Mucosa of rectum (tissue), 2 donors: ENCODE measurements around the gene TBC1D20.
A peak's percentile ranks its signal among the peaks of the same experiment; 100 is the strongest.

ENCODE experiments used
- H3K27ac ChIP-seq, 2 donors: one replicate each; pipeline ENCODE4 v1.7.0; 2013; ENCODE audit warnings: inconsistent platforms in 2 of 2, low read depth in 2 of 2, low read length in 2 of 2
- H3K27me3 ChIP-seq, 2 donors: one replicate each; pipeline ENCODE4 v1.7.0; 2013; ENCODE audit warnings: low read length in 2 of 2; ENCODE audit not compliant: control insufficient read depth in 2 of 2, insufficient read depth in 2 of 2
- H3K36me3 ChIP-seq, 2 donors: one replicate each; pipeline ENCODE4 v1.7.0; 2013; ENCODE audit warnings: low read length in 2 of 2; ENCODE audit not compliant: control insufficient read depth in 2 of 2, insufficient read depth in 2 of 2
- H3K4me1 ChIP-seq, 2 donors: one replicate each; pipeline ENCODE4 v1.7.0; 2013; ENCODE audit warnings: low read length in 2 of 2, mild to moderate bottlenecking in 1 of 2; ENCODE audit not compliant: control insufficient read depth in 2 of 2, insufficient read depth in 2 of 2
- H3K4me3 ChIP-seq, 2 donors: one replicate each; pipeline ENCODE4 v1.7.0; 2013; ENCODE audit warnings: low read length in 2 of 2
- H3K9ac ChIP-seq, 2 donors: one replicate each; pipeline ENCODE4 v1.7.0; 2013; ENCODE audit warnings: low read length in 2 of 2, low read depth in 1 of 2, mild to moderate bottlenecking in 1 of 2
- H3K9me3 ChIP-seq, 2 donors: one replicate each; pipeline ENCODE4 v1.7.0; 2013; ENCODE audit warnings: low read length in 2 of 2; ENCODE audit not compliant: control insufficient read depth in 2 of 2
- donor health status: healthy.
- donor health status: Normal muscosa, but diverticular disease.

TBC1D20 gene

DNA sequence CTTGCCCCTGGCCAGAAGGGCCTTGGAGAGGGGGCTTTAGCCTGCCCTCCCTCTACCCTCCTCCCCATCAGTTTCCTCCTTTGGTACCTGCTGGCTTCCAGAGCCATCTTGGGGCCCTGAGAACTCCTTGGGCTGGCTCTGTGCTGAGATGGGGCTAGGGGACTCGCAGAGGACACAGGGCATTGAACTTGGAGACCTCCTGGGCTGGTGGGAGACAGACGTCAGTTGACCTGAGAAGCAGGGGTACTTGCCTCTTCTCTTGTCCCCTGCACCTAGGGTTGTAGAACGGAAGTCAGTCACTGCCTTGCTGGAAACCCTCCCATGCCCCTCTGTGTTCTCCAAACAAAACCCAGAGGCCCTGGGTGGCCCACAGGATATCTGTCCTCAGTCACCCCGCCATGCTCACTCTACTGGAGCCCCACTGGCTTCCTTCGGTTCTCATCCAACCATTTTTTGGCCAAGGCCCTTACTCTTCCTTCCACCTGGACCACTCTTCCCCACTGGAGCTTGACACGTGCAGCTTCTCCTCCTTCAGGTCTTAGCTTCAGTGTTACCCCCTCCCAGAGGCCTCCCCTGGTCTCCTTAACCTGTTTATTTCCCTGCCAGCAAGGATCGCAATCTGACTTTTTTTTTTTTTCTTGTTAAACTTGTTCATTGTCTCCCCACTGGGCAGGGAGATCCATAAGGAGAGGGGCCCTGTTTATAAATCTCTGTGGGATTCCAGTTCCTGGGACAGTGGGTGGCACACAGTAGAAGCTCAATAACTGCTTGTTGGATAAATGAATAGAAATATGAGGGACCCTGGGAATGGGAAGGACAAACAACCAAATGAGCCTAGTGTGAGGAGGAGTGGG, 53.3 kb downstream of the TBC1D20 start:
- Histone ChIP-seq H3K4me1 (peaks cover 24 to 28% of the 10 kb centered on the region in 2 donors), H3K27me3 (no peaks in the 10 kb centered on the region), H3K27ac (peak overlapping the region; percentile 92 to 95), H3K36me3 (peaks cover 19 to 26% of the 10 kb centered on the region in 2 donors), H3K9ac (peak overlapping the region; percentile 92 to 99), H3K4me3 (peak overlapping the region; percentile 93 to 99), H3K9me3 (no peaks in the 10 kb centered on the region)

DNA sequence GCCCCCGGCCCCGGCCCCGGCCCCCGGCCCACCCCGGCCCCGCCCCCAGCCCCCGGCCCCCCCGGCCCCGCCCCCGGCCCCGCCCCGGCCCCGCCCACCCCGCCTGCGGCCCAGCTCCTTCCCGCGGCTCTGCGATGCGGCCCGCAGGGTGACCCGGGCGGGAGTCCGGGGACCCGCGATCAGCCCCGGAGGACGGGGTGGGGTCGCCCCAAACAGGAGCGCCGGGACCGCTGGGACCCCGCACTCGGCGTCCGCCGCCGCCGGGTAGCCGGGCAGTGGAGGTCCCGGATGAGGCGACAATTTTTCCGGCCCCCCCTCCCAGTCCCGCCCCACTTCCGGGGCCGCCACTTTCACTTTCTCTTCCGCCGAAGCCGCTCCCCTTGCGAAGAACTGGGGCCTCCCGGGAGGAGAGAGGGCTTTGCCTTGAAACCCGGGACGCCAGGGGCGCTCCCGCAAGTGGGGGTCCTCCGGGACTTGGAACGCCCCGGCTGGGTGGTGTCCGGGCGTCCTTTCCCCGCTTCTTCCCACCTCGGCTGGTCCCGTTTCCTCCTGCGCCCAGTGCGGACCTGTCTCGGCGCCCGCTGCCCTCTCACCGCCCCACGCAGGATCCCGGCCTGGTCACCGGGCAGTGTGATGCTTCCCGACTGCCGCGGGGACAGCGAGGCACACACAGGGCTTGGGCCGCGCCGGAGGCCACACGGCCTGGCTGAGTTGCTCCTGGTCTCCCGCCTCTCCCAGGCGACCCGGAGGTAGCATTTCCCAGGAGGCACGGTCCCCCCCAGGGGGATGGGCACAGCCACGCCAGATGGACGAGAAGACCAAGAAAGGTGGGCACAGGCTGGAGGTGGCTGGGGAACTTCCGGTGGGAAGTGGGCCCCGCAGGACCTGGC, 54.1 kb downstream of the TBC1D20 start, which contains the start of gene RBCK1:
Gene RBCK1, plus strand, starts transcription at position 347 of the 890 bp plus-strand sequence. Its CDS starts 459 bp downstream, at position 806.
- H3K4me1 ChIP-seq = peaks cover 24 to 28% of the 10 kb centered on the region in 2 donors
- H3K27ac ChIP-seq = peak within 1 kb of the TSS; percentile 92 to 95
- H3K36me3 ChIP-seq = peaks cover 16 to 21% of the 10 kb centered on the region in 2 donors
- H3K27me3 ChIP-seq = no peaks in the 10 kb centered on the region
- H3K9me3 ChIP-seq = no peaks in the 10 kb centered on the region
- H3K9ac ChIP-seq = peak within 1 kb of the TSS; percentile 92 to 99
- H3K4me3 ChIP-seq = peak within 1 kb of the TSS; percentile 93 to 99

DNA sequence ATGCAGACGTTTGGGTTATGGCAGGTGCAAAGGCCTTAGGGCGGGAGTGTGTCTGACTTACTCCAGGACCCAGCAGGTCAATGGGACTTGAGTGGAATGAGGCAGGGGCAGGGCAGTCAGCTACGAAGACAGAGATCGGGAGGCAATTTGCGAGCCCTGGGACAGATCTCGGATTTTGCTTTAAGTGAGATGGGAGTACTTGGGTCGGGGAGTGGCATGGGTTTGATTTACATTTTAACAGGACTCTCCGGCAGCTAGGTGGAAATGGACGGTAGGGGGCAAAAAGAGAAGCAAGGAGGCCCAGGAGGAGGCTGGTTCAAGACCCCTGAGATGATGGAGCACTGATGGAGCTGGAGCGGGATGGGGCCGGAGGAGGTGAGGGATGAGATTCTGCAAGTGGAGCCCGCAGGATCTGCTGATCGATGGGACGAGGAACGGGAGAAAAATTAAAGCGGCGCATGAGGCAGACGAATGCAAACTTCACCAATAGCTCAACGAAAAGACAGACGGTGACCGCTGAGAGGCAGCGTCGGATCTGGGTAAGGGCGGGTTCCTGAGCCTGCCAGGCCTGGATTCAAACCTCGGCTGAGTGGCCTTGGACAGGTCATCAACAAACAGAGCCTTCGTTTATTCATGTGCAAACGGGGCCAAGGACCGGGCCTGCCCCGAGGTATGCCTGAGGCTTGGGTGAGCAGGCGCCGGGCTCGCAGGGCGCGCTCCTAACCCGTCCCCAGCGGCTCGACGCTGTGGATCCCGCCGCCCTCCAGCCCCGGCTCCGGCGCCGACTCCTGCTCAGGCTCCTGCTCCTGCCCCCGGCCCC, 55.0 kb downstream of the TBC1D20 start:
- Histone ChIP-seq H3K36me3 (peaks cover 16 to 21% of the 10 kb centered on the region in 2 donors), H3K4me1 (peaks cover 24 to 28% of the 10 kb centered on the region in 2 donors), H3K9ac (peak overlapping the region; percentile 63 to 65), H3K27me3 (no peaks in the 10 kb centered on the region), H3K9me3 (no peaks in the 10 kb centered on the region), H3K27ac (peak overlapping the region; percentile 77 to 87), H3K4me3 (peak overlapping the region; percentile 72 to 73)

DNA sequence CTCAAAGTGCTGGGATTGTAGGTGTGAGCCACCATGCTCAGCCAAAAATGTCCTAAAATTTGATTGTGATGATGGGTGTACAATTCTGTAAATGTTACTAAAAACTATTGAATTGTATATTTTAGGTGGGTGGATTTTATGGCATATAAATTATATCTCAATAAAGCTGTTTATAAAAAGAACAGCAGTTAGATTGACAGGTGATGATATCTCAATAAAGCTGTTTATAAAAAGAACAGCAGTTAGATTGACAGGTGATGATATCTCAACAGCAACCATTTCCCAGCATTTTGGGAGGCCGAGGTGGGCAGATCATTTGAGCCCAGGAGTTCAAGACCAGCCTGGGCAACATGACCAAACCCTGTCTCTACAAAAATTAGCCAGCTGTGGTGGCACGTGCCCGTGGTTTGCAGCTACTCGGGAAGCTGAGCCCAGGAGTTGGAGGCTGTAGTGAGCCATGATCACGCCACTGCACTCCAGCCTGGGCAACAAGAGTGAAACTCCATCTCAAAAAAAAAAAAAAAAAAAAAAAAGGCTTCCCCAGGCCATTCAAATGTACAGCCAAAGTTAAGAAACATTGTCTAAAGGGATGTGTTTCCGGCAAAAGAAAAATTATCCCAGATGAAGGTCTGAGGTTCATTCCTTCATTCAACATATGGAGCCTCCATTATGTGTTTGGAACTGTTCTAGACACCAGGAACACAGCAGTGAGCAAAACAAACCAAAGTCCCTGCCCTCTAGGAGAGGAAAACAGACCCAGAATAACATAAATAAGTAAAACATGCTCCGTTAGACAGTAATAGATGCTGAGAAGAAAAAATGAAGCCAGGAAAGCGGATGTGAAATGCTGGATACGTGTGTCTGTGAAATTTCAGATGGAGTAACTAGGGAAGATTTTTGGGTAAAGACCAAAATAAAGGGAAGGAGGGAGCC, 55.9 kb downstream of the TBC1D20 start:
- peak overlapping the region in 1 of 2 donors; percentile 65 for H3K9ac ChIP-seq
- no peaks in the 10 kb centered on the region for H3K27me3 ChIP-seq
- peak overlapping the region in 1 of 2 donors; percentile 87 for H3K27ac ChIP-seq
- peaks cover 11 to 16% of the 10 kb centered on the region in 2 donors for H3K36me3 ChIP-seq
- H3K9me3 ChIP-seq = no peaks in the 10 kb centered on the region
- H3K4me3 ChIP-seq = peak overlapping the region in 1 of 2 donors; percentile 72
- peaks cover 24 to 30% of the 10 kb centered on the region in 2 donors for H3K4me1 ChIP-seq

DNA sequence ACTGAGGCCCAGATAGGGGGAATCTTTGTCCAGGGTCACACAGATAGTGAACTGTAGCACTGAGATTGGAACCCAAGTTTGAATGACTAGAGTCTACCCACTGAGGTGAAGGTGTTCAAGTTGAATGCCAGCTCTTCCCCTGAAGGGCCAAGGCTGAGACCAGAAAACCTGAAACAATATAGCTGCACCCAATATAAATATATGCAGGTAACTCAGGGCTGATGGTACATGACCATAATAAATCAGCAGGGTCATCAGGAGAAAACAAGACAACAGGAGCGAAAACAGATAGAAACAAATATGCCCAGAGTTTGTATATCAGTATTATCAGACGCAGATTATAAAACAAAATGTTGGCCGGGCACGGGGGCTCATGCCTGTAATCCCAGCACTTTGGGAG, 58.2 kb downstream of the TBC1D20 start:
- Histone ChIP-seq H3K9me3 (no peaks in the 10 kb centered on the region), H3K4me3 (no peak overlapping the region), H3K36me3 (no peaks in the 10 kb centered on the region), H3K27me3 (no peaks in the 10 kb centered on the region), H3K4me1 (peaks cover 14 to 15% of the 10 kb centered on the region in 2 donors), H3K27ac (no peak overlapping the region), H3K9ac (no peak overlapping the region)

DNA sequence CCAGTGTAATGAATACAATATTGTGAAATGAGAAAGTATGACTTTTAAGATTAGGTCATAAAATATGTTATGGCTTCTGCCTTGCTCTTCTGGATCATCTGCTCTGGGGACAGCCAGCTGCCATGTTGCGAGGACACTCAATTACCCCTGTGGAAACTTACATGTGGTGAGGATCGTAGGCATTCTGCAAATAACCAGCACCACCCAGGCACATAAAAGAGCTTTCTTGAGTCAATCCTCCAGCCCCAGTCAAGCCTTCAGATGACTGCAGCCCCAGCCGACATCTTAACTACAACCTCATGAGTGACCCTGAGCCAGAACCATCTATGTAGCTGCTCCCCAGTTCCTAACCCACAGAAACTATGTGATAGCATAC, 58.8 kb downstream of the TBC1D20 start:
- Histone ChIP-seq H3K4me3 (no peak overlapping the region), H3K27me3 (no peaks in the 10 kb centered on the region)

DNA sequence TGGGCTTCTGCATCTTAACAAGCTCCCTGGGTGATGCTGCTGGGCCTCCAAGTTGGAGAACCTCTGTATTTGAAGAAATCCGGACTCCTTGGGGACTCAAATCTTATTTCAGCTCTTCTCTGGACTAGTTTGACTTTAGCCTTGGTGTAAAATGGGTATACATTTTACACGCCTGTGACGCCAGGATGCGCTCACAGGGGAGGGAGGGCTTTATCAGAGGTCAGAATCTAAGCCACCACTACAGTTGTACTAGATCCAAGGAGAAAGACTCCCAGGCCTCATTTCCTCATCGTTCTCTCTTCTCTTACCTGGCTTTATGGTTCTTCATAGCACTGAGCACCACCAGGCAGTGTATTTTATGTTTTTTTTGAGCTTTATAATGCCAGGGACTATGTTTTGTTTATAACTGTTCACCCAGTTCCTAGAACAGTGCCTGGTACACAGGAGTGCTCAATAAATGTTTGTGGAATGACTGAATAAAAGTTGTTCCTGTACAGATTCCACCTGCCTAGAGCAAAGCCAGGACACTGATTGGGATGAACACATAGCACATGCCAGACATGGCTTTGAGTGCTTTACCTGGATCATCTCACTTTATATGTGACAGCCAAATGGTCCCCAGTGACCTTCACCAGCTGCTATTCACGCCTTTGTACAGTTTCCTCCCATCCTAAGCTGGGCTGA, 59.3 kb downstream of the TBC1D20 start:
- no peak overlapping the region for H3K4me3 ChIP-seq
- no peak overlapping the region for H3K9ac ChIP-seq
- H3K27ac ChIP-seq = no peak overlapping the region
- H3K36me3 ChIP-seq = no peaks in the 10 kb centered on the region
- no peaks in the 10 kb centered on the region for H3K27me3 ChIP-seq
- H3K9me3 ChIP-seq = no peaks in the 10 kb centered on the region
- peaks cover 8 to 12% of the 10 kb centered on the region in 2 donors for H3K4me1 ChIP-seq

More for the DNA sequence above, 58.8 kb downstream of the TBC1D20 start:
- Histone ChIP-seq H3K9me3 (no peaks in the 10 kb centered on the region), H3K27ac (no peak overlapping the region), H3K9ac (no peak overlapping the region), H3K36me3 (no peaks in the 10 kb centered on the region), H3K4me1 (peaks cover 8 to 12% of the 10 kb centered on the region in 2 donors)

DNA sequence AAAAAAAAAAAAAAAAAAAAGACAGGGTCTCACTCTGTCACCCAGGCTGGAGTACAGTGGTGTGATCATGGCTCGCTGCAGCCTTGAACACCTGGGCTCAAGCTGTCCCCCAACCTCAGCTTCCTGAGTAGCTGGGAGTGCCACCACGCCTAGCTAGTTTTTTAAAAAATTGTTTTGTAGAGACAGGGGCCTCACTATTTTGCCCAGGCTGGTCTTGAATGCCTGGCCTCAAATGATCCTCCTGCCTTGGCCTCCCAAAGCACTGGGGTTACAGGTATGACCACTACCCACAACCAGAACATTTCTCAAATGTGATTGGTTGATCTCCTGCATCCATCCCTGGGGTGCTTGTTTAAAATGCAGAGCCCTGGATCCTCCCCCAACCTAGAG, 59.8 kb downstream of the TBC1D20 start:
- H3K4me3 ChIP-seq = no peak overlapping the region
- no peaks in the 10 kb centered on the region for H3K27me3 ChIP-seq
- peaks cover 0 to 2% of the 10 kb centered on the region in 2 donors for H3K36me3 ChIP-seq
- no peaks in the 10 kb centered on the region for H3K9me3 ChIP-seq
- H3K4me1 ChIP-seq = peaks cover 6 to 10% of the 10 kb centered on the region in 2 donors
- no peak overlapping the region for H3K27ac ChIP-seq
- no peak overlapping the region for H3K9ac ChIP-seq
